ENCODE data around the gene HACD2.
"Not testable (repeated sequence)": the region's sequence is repeated elsewhere in the genome, so short reads cannot be mapped to it uniquely, and the experiment has no call there.

The HACD2 gene

GRCh38 chr3:123488645-123489347, 96.1 kb downstream of the HACD2 start:
- H3K27me3 ChIP-seq (ENCODE audit: control insufficient read depth, insufficient read depth, low read length), result no peaks in the 10 kb centered on the region
- no peak overlapping the region for H3K27ac ChIP-seq (ENCODE audit: low read length)
- no peak overlapping the region for H3K9ac ChIP-seq (ENCODE audit: low read length)
- H3K36me3 ChIP-seq (ENCODE audit: control insufficient read depth, low read depth, low read length), result peaks cover 3% of the 10 kb centered on the region
- no peak overlapping the region for H3K4me3 ChIP-seq (ENCODE audit: low read length)
- no peaks in the 10 kb centered on the region for H3K4me1 ChIP-seq (ENCODE audit: control insufficient read depth, low read depth, low read length)
- no peaks in the 10 kb centered on the region for H3K9me3 ChIP-seq (ENCODE audit: control insufficient read depth, low read depth, low read length)

DNA sequence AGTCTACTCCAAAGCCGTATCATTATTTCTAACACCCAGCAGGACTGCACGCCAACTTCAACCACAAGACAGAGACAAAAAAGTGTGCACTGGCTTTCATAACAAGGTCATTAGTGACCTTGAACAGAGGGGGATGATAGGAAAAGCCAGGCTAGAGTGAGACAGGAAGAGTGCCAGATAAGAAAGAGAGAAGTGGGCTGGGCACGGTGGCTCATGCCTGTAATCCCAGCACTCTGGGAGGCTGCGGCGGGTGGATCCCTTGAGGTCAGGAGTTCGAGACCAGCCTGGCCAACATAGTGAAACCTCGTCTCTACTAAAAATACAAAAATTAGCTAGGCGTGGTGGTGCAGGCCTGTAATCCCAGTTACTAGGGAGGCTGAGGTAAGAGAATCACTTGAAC, 97.8 kb downstream of the HACD2 start:
- H3K4me1 ChIP-seq (ENCODE audit: control insufficient read depth, low read depth, low read length); H3K9me3 ChIP-seq (ENCODE audit: control insufficient read depth, low read depth, low read length); H3K27ac ChIP-seq (ENCODE audit: low read length); H3K36me3 ChIP-seq (ENCODE audit: control insufficient read depth, low read depth, low read length); H3K4me3 ChIP-seq (ENCODE audit: low read length); H3K27me3 ChIP-seq (ENCODE audit: control insufficient read depth, insufficient read depth, low read length); H3K9ac ChIP-seq (ENCODE audit: low read length): not testable (repeated sequence)

DNA sequence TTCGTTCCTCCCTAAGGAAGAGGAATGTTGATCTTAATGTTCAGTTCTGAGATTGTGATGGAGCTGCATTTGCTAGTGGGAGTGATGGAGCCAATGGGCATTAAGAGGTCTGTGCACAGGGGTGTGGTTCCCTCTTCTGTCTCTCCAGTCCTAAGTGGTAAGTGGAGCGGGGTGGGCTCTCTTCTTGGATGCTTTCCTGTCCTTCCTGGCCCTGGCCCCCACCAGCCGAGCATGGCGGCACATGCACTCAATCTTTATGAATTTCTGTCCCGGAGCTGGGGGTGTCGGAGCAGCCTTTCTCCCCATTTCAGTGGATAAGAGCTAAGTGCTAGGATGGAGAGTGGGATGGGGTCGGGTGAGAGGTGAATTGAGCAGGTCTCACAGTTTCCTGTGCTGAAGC, 98.4 kb downstream of the HACD2 start:
- no peak overlapping the region for H3K4me3 ChIP-seq (ENCODE audit: low read length)
- no peaks in the 10 kb centered on the region for H3K9me3 ChIP-seq (ENCODE audit: control insufficient read depth, low read depth, low read length)
- no peak overlapping the region for H3K27ac ChIP-seq (ENCODE audit: low read length)
- no peak overlapping the region for H3K9ac ChIP-seq (ENCODE audit: low read length)
- no peaks in the 10 kb centered on the region for H3K27me3 ChIP-seq (ENCODE audit: control insufficient read depth, insufficient read depth, low read length)
- H3K4me1 ChIP-seq (ENCODE audit: control insufficient read depth, low read depth, low read length), result no peaks in the 10 kb centered on the region
- no peaks in the 10 kb centered on the region for H3K36me3 ChIP-seq (ENCODE audit: control insufficient read depth, low read depth, low read length)

GRCh38 chr3:123485551-123485950, 99.3 kb downstream of the HACD2 start:
- H3K27me3 ChIP-seq (ENCODE audit: control insufficient read depth, insufficient read depth, low read length), result no peaks in the 10 kb centered on the region
- no peak overlapping the region for H3K4me3 ChIP-seq (ENCODE audit: low read length)
- H3K9ac ChIP-seq (ENCODE audit: low read length), result no peak overlapping the region
- no peaks in the 10 kb centered on the region for H3K36me3 ChIP-seq (ENCODE audit: control insufficient read depth, low read depth, low read length)
- H3K4me1 ChIP-seq (ENCODE audit: control insufficient read depth, low read depth, low read length), result no peaks in the 10 kb centered on the region
- no peak overlapping the region for H3K27ac ChIP-seq (ENCODE audit: low read length)
- no peaks in the 10 kb centered on the region for H3K9me3 ChIP-seq (ENCODE audit: control insufficient read depth, low read depth, low read length)

DNA sequence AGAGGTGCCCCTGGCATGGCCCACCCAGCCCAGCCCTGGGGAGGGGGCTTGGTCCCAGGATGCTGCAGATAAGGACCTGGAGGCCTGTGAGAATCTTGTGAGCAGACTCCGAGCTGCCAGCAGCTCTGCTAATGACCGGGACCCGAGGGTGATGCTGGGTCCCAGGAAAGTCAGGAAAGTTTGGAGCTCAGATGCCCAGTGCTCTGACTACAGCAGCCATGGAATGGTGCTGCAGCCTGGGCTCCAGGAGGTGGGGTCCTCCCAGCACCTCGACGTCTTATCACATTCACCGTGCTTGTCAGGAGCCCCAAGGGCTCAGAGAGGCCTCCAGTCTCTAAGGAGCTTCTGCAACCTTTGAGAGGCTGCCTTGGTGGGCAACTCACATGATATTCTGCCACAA, 101.7 kb downstream of the HACD2 start:
- Histone ChIP-seq H3K27ac (ENCODE audit: low read length) (no peak overlapping the region), H3K4me1 (ENCODE audit: control insufficient read depth, low read depth, low read length) (no peaks in the 10 kb centered on the region), H3K9ac (ENCODE audit: low read length) (no peak overlapping the region), H3K27me3 (ENCODE audit: control insufficient read depth, insufficient read depth, low read length) (no peaks in the 10 kb centered on the region), H3K9me3 (ENCODE audit: control insufficient read depth, low read depth, low read length) (no peaks in the 10 kb centered on the region), H3K36me3 (ENCODE audit: control insufficient read depth, low read depth, low read length) (no peaks in the 10 kb centered on the region), H3K4me3 (ENCODE audit: low read length) (no peak overlapping the region)

- H3K9ac ChIP-seq (ENCODE audit: low read length), result no peak overlapping the region
- H3K9me3 ChIP-seq (ENCODE audit: control insufficient read depth, low read depth, low read length), result no peaks in the 10 kb centered on the region
- no peaks in the 10 kb centered on the region for H3K36me3 ChIP-seq (ENCODE audit: control insufficient read depth, low read depth, low read length)
- H3K27ac ChIP-seq (ENCODE audit: low read length), result no peak overlapping the region
- H3K27me3 ChIP-seq (ENCODE audit: control insufficient read depth, insufficient read depth, low read length), result no peaks in the 10 kb centered on the region
- H3K4me3 ChIP-seq (ENCODE audit: low read length), result no peak overlapping the region
- no peaks in the 10 kb centered on the region for H3K4me1 ChIP-seq (ENCODE audit: control insufficient read depth, low read depth, low read length)
Measured at GRCh38 chr3:123481722-123482457, 103.0 kb downstream of the HACD2 start.

- no peak overlapping the region for H3K9ac ChIP-seq (ENCODE audit: low read length)
- no peaks in the 10 kb centered on the region for H3K4me1 ChIP-seq (ENCODE audit: control insufficient read depth, low read depth, low read length)
- H3K27me3 ChIP-seq (ENCODE audit: control insufficient read depth, insufficient read depth, low read length), result no peaks in the 10 kb centered on the region
- no peaks in the 10 kb centered on the region for H3K9me3 ChIP-seq (ENCODE audit: control insufficient read depth, low read depth, low read length)
- H3K27ac ChIP-seq (ENCODE audit: low read length), result no peak overlapping the region
- no peak overlapping the region for H3K4me3 ChIP-seq (ENCODE audit: low read length)
- no peaks in the 10 kb centered on the region for H3K36me3 ChIP-seq (ENCODE audit: control insufficient read depth, low read depth, low read length)
Measured at GRCh38 chr3:123481071-123481470, 103.8 kb downstream of the HACD2 start.

- no peak overlapping the region for H3K4me3 ChIP-seq (ENCODE audit: low read length)
- no peaks in the 10 kb centered on the region for H3K9me3 ChIP-seq (ENCODE audit: control insufficient read depth, low read depth, low read length)
- no peaks in the 10 kb centered on the region for H3K36me3 ChIP-seq (ENCODE audit: control insufficient read depth, low read depth, low read length)
- H3K27me3 ChIP-seq (ENCODE audit: control insufficient read depth, insufficient read depth, low read length), result no peaks in the 10 kb centered on the region
- H3K4me1 ChIP-seq (ENCODE audit: control insufficient read depth, low read depth, low read length), result no peaks in the 10 kb centered on the region
- H3K27ac ChIP-seq (ENCODE audit: low read length), result no peak overlapping the region
- no peak overlapping the region for H3K9ac ChIP-seq (ENCODE audit: low read length)
Measured at GRCh38 chr3:123480428-123480827, 104.4 kb downstream of the HACD2 start.

DNA sequence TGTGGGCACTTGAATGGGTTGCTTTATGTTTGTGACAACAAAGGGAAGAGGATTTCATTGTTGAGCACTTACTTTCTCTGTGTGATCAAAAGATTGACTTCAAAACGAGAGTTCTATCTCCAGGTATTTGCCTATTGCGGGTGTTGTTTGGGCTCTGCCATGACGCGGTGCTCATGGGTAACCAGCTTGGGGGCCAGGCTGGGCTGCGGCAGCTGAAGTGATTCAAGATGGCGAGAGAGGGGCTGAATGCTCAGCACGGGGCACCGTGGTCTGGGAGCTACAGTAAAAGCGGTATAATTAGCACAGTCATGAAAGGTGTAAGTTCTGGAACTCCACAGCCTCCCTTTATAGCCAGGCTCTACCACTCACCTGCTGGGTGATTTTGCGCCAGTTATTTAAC, 105.0 kb downstream of the HACD2 start:
- Histone ChIP-seq H3K9me3 (ENCODE audit: control insufficient read depth, low read depth, low read length) (no peaks in the 10 kb centered on the region), H3K27ac (ENCODE audit: low read length) (no peak overlapping the region), H3K4me1 (ENCODE audit: control insufficient read depth, low read depth, low read length) (no peaks in the 10 kb centered on the region), H3K27me3 (ENCODE audit: control insufficient read depth, insufficient read depth, low read length) (no peaks in the 10 kb centered on the region), H3K4me3 (ENCODE audit: low read length) (no peak overlapping the region), H3K36me3 (ENCODE audit: control insufficient read depth, low read depth, low read length) (no peaks in the 10 kb centered on the region), H3K9ac (ENCODE audit: low read length) (no peak overlapping the region)

- Histone ChIP-seq H3K4me3 (ENCODE audit: low read length) (no peak overlapping the region), H3K9me3 (ENCODE audit: control insufficient read depth, low read depth, low read length) (no peaks in the 10 kb centered on the region), H3K9ac (ENCODE audit: low read length) (no peak overlapping the region), H3K4me1 (ENCODE audit: control insufficient read depth, low read depth, low read length) (no peaks in the 10 kb centered on the region), H3K27me3 (ENCODE audit: control insufficient read depth, insufficient read depth, low read length) (no peaks in the 10 kb centered on the region), H3K27ac (ENCODE audit: low read length) (no peak overlapping the region), H3K36me3 (ENCODE audit: control insufficient read depth, low read depth, low read length) (no peaks in the 10 kb centered on the region)
Measured at GRCh38 chr3:123478314-123478713, 106.5 kb downstream of the HACD2 start.

GRCh38 chr3:123476967-123477750, 107.7 kb downstream of the HACD2 start:
- Histone ChIP-seq H3K4me3 (ENCODE audit: low read length) (no peak overlapping the region), H3K27me3 (ENCODE audit: control insufficient read depth, insufficient read depth, low read length) (no peaks in the 10 kb centered on the region), H3K36me3 (ENCODE audit: control insufficient read depth, low read depth, low read length) (no peaks in the 10 kb centered on the region), H3K9me3 (ENCODE audit: control insufficient read depth, low read depth, low read length) (no peaks in the 10 kb centered on the region), H3K9ac (ENCODE audit: low read length) (no peak overlapping the region), H3K27ac (ENCODE audit: low read length) (no peak overlapping the region), H3K4me1 (ENCODE audit: control insufficient read depth, low read depth, low read length) (no peaks in the 10 kb centered on the region)
